GM23248 (cell line): Measurements from ENCODE around the gene KANTR. TPM values are rescaled to one million over a fixed set of nuclear protein-coding genes. Genes with fewer than 3 reads are reported as not detected.

Source experiments
- DNase-seq: peaks from one replicate; pipeline ENCODE4 v3.0.0-alpha.2; 2015
- H2AFZ ChIP-seq: fragments of 200-600 bp; sonication (generic); 2 replicates; pipeline ENCODE4 v1.6.1; 2016; ENCODE audit warnings: antibody characterized with exemption
- H3F3A ChIP-seq: fragments of 200-600 bp; sonication (generic); 2 replicates; pipeline ENCODE4 v1.6.1; 2016; ENCODE audit warnings: mild to moderate bottlenecking, antibody characterized with exemption, mixed run types; ENCODE audit not compliant: insufficient read depth
- H3K27ac ChIP-seq: fragments of 200-600 bp; sonication (generic); 2 replicates; pipeline ENCODE4 v1.5.1; 2016; ENCODE audit warnings: mild to moderate bottlenecking
- H3K27me3 ChIP-seq: fragments of 200-600 bp; sonication (generic); replicated peaks from 2 replicates; pipeline ENCODE4 v1.6.1; 2016; ENCODE audit warnings: mild to moderate bottlenecking; ENCODE audit not compliant: insufficient read depth
- H3K36me3 ChIP-seq: fragments of 200-600 bp; sonication (generic); 2 replicates; pipeline ENCODE4 v1.6.1; 2016; ENCODE audit warnings: low read depth, mild to moderate bottlenecking
- H3K4me1 ChIP-seq: fragments of 200-600 bp; sonication (generic); 2 replicates; pipeline ENCODE4 v1.6.1; 2016; ENCODE audit warnings: mild to moderate bottlenecking; ENCODE audit not compliant: insufficient read depth
- H3K4me2 ChIP-seq: fragments of 200-600 bp; sonication (generic); one replicate; pipeline ENCODE4 v1.6.1; 2016; ENCODE audit warnings: mild to moderate bottlenecking; ENCODE audit not compliant: unreplicated experiment
- H3K4me3 ChIP-seq: fragments of 200-600 bp; sonication (generic); 2 replicates; pipeline ENCODE4 v1.5.1; 2016; ENCODE audit warnings: mild to moderate bottlenecking
- H3K79me2 ChIP-seq: fragments of 200-600 bp; sonication (generic); 2 replicates; pipeline ENCODE4 v1.6.1; 2016; ENCODE audit warnings: mild to moderate bottlenecking; ENCODE audit not compliant: insufficient read depth
- H3K9ac ChIP-seq: fragments of 200-600 bp; sonication (generic); 2 replicates; pipeline ENCODE4 v1.6.1; 2016; ENCODE audit warnings: mild to moderate bottlenecking
- H3K9me2 ChIP-seq: fragments of 200-600 bp; sonication (generic); 2 replicates; pipeline ENCODE4 v1.6.1; 2016; ENCODE audit warnings: mixed run types, mild to moderate bottlenecking, moderate library complexity; ENCODE audit not compliant: insufficient read depth
- H3K9me3 ChIP-seq: fragments of 200-600 bp; sonication (generic); one replicate; pipeline ENCODE4 v1.6.1; 2017; ENCODE audit warnings: low read depth
- H4K20me1 ChIP-seq: fragments of 200-600 bp; sonication (generic); 2 replicates; pipeline ENCODE4 v1.6.0; 2016; ENCODE audit not compliant: insufficient read depth
- EZH2 ChIP-seq: fragments of 200-600 bp; sonication (generic); IDR thresholded peaks from 2 replicates; pipeline ENCODE4 v1.6.1; 2018; ENCODE audit warnings: antibody characterized with exemption, mild to moderate bottlenecking; ENCODE audit not compliant: insufficient read depth, poor library complexity, severe bottlenecking
- EZH2phosphoT487 ChIP-seq: fragments of 200-600 bp; sonication (generic); IDR thresholded peaks from 2 replicates; pipeline ENCODE4 v1.6.1; 2018; ENCODE audit warnings: antibody characterized with exemption, moderate library complexity, mild to moderate bottlenecking, low read depth; ENCODE audit not compliant: insufficient read depth
- WGBS, 2 experiments: methylation state at CpG; one replicate each; pipeline ENCODE4 v1.1.6; 2015 to 2017; ENCODE audit warnings: low lambda C conversion rate in 2 of 2, low coverage in 1 of 2; ENCODE audit errors: missing lambda C conversion rate in 2 of 2; 5-methylcytosine and 5-hydroxymethylcytosine counted together
- in situ Hi-C: fragments of 300-500 bp; cut with MboI; formaldehyde crosslinking; loops from 2 replicates; pipeline ENCODE4 v1.15.0; 2020
- polyA plus RNA-seq: library from polyadenylated mRNA; unstranded; fragments of >200 nt; fragmentation: Nextera tagmentation; extraction: Ambion mirVana; gene quantifications from 2 replicates; pipeline ENCODE4 v1.2.1, GENCODE V29; 2016
- total RNA-seq: library from RNA; depleted of rRNA; stranded (reverse); fragments of >200 nt; shearing (Covaris generic); gene quantifications from 2 replicates; pipeline ENCODE4 v1.2.3, GENCODE V29; 2014

Gene KANTR
- total and polyA plus RNA-seq, 2 experiments from 2014 or later = 0.79 to 2.1 TPM

DNA sequence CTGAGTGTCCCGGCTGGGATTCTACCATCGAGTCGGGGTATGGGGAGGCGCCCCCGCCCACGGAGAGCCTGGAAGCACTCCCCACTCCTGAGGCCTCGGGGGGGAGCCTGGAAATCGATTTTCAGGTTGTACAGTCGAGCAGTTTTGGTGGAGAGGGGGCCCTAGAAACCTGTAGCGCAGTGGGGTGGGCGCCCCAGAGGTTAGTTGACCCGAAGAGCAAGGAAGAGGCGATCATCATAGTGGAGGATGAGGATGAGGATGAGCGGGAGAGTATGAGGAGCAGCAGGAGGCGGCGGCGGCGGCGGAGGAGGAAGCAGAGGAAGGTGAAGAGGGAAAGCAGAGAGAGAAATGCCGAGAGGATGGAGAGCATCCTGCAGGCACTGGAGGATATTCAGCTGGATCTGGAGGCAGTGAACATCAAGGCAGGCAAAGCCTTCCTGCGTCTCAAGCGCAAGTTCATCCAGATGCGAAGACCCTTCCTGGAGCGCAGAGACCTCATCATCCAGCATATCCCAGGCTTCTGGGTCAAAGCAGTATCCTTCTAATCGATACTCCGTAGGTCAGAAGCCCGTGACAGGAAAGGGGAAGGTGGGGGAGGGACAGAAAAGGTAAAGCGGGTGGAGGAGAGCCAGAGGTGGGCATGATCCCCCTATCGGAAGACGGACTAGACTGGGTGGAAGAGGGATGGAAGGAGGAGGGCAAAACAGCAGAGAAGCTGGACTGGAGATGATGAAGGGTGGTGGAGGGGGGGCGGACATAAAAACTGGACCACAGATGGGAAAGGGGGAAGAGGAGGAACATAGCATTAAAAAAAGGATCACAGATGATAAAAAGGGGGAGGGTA is 10.9 kb upstream of the KANTR start:
- H3K9me2 ChIP-seq = no peaks in the 10 kb centered on the region
- peak overlapping the region; percentile 83 for H3K27ac ChIP-seq
- peaks cover 22% of the 10 kb centered on the region for H3K79me2 ChIP-seq
- 0 out of 2 replicates have a peak, but pooled peaks cover 3% of the 10 kb centered on the region for H3K4me1 ChIP-seq
- H3K9ac ChIP-seq = peak overlapping the region; percentile 97
- H4K20me1 ChIP-seq = no peaks in the 10 kb centered on the region
- H3K36me3 ChIP-seq = no peaks in the 10 kb centered on the region; the same call in 1 of the 2 replicates
- TF ChIP-seq EZH2 = no peak
- no peak for TF ChIP-seq EZH2phosphoT487
- no peaks in the 10 kb centered on the region for H3K27me3 ChIP-seq
- H3K4me3 ChIP-seq = peak overlapping the region; percentile 82
- no peaks in the 10 kb centered on the region for H3F3A ChIP-seq
- H3K9me3 ChIP-seq = no peaks in the 10 kb centered on the region
- peak overlapping the region; percentile 85 for H3K4me2 ChIP-seq
- H2AFZ ChIP-seq = no peak overlapping the region
- 2 to 5% methylated on average over 14 to 25 of the region's 31 CpGs for WGBS, 2 experiments
- peak; percentile 15 for DNase-seq
- in situ Hi-C loops = no loop called here

DNA sequence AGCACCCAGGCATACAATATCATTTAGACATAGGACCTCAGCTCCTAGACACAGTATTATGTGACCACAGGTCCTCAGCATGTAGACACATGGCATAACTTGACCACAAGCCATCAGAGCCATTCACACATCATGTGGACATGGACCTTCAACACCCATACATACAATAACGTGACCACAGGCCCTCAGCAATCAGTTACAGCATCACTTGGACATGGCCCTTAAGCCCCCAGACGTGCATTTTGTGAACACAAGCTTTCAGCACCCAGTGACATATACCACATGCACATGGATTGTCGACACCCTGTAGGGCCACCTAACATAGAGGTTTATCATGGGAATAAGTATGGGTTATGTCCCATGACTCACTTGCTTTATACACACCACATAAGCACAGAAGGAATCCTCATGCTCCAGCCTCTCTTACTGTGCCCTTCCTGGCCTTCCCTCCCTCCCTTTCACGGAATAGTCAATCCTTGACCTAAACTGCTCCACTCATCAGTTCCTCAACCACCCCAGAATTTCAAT is 9.8 kb upstream of the KANTR start:
- Histone ChIP-seq H3K9ac (peak overlapping the region; percentile 97), H3K9me3 (no peaks in the 10 kb centered on the region), H3K36me3 (no peaks in the 10 kb centered on the region; the same call in 1 of the 2 replicates), H3K27me3 (no peaks in the 10 kb centered on the region), H3K9me2 (no peaks in the 10 kb centered on the region), H3K4me1 (peaks cover 3% of the 10 kb centered on the region; the same call in 1 of the 2 replicates), H3K4me3 (peak overlapping the region; percentile 82), H3K4me2 (no peak overlapping the region), H3K79me2 (peaks cover 22% of the 10 kb centered on the region), H3F3A (peaks cover 4% of the 10 kb centered on the region), H2AFZ (no peak overlapping the region), H4K20me1 (no peaks in the 10 kb centered on the region), H3K27ac (0 out of 2 replicates have a peak overlapping the region, but pooled peaks have one; percentile 2)
- in situ Hi-C loops = no loop called here
- 75 to 78% methylated on average over 4 of the region's 4 CpGs for WGBS, 2 experiments
- DNase-seq = peak; percentile 44
- TF ChIP-seq EZH2 (no peak), EZH2phosphoT487 (no peak)

GRCh38 chrX:53084863-53085262 is 9.1 kb upstream of the KANTR start:
- Histone ChIP-seq H3K4me1 (peaks cover 3% of the 10 kb centered on the region; the same call in 1 of the 2 replicates), H3K4me3 (no peak overlapping the region), H3K27ac (no peak overlapping the region), H3K9me3 (no peaks in the 10 kb centered on the region), H4K20me1 (no peaks in the 10 kb centered on the region), H2AFZ (no peak overlapping the region), H3K79me2 (peaks cover 22% of the 10 kb centered on the region), H3K27me3 (no peaks in the 10 kb centered on the region), H3K9ac (no peak overlapping the region), H3K9me2 (no peaks in the 10 kb centered on the region), H3K36me3 (no peaks in the 10 kb centered on the region; the same call in 1 of the 2 replicates), H3K4me2 (no peak overlapping the region), H3F3A (peaks cover 5% of the 10 kb centered on the region)
- TF ChIP-seq EZH2 (no peak), EZH2phosphoT487 (no peak)
- 97% methylated on average over 7 to 9 of the region's 9 CpGs for WGBS, 2 experiments
- no peak for DNase-seq
- in situ Hi-C loops = no loop called here

- H3K9me2 ChIP-seq = no peaks in the 10 kb centered on the region
- no peak overlapping the region for H3K4me3 ChIP-seq
- in situ Hi-C loops = no loop called here
- H3F3A ChIP-seq = peaks cover 5% of the 10 kb centered on the region
- H3K9me3 ChIP-seq = no peaks in the 10 kb centered on the region
- no peak for DNase-seq
- no peak overlapping the region for H3K9ac ChIP-seq
- TF ChIP-seq EZH2phosphoT487 (no peak), EZH2 (no peak)
- no peaks in the 10 kb centered on the region for H3K27me3 ChIP-seq
- peaks cover 22% of the 10 kb centered on the region for H3K79me2 ChIP-seq
- no peak overlapping the region for H3K4me2 ChIP-seq
- H3K27ac ChIP-seq = no peak overlapping the region
- H2AFZ ChIP-seq = no peak overlapping the region
- 88 to 89% methylated on average over 17 of the region's 17 CpGs for WGBS, 2 experiments
- H4K20me1 ChIP-seq = no peaks in the 10 kb centered on the region
- H3K4me1 ChIP-seq = peaks cover 3% of the 10 kb centered on the region; the same call in 1 of the 2 replicates
- H3K36me3 ChIP-seq = no peaks in the 10 kb centered on the region; the same call in 1 of the 2 replicates
These were observed 8.2 kb upstream of the KANTR start for GRCh38 chrX:53085661-53086229.
